Activated naive CD8-positive, alpha-beta T cell (primary cell): ENCODE data around the gene R3HDML.

Experiments
- H3K27ac Mint-ChIP-seq: one replicate; pipeline ENCODE4 v1.8.0; 2021; ENCODE audit warnings: mixed read lengths
- H3K27me3 Mint-ChIP-seq: one replicate; pipeline ENCODE4 v1.8.0; 2021; ENCODE audit warnings: mixed read lengths
- H3K36me3 Mint-ChIP-seq: one replicate; pipeline ENCODE4 v1.8.0; 2021; ENCODE audit warnings: mixed read lengths
- H3K4me1 Mint-ChIP-seq: one replicate; pipeline ENCODE4 v1.8.0; 2021; ENCODE audit warnings: low read depth, mixed read lengths
- H3K4me3 Mint-ChIP-seq: one replicate; pipeline ENCODE4 v1.8.0; 2021; ENCODE audit warnings: mild to moderate bottlenecking, mixed read lengths
- H3K9me3 Mint-ChIP-seq: one replicate; pipeline ENCODE4 v1.8.0; 2021; ENCODE audit warnings: low read depth, mixed read lengths

The R3HDML gene

DNA sequence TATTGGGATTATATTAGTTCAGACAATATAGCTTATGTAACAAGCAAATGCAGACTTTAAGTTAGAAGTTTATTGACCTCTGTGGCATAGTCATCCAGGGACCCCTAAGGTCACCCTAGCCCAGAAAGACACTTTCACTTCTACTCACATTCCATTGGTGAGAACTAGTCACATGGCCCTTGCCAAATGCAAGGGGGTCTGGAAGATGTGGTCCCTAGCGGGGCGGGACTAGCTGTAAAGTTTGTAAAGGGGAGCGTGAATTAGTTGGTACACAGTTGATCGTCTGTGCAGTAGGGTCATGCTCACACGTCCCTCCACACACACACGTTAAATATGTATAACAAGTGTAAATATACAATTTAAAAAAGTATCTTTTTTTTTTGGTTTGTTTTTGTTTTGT is 27.9 kb downstream of the R3HDML start:
- Mint-ChIP-seq H3K36me3 (no peaks in the 10 kb centered on the region), H3K27me3 (peaks cover 1% of the 10 kb centered on the region), H3K9me3 (no peaks in the 10 kb centered on the region), H3K4me3 (no peak overlapping the region), H3K27ac (no peak overlapping the region), H3K4me1 (no peaks in the 10 kb centered on the region)

DNA sequence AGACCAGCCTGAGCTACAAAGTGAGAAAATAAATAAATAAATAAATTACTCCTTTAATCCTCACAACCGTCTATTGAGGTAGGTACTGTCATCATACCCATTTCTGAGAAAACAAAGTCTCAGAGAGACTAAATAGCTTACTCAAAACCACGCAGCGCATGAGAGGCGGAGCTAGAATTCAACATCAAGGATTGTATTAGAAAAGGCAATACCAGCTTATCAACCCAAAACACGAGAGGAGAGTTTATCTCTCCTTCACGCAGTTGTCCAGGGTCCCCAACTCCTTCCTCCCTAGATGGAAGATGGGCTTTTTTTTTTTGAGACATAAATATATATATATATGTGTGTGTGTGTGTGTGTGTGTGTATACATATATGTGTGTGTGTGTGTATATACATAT is 30.9 kb downstream of the R3HDML start:
- Mint-ChIP-seq H3K9me3 (no peaks in the 10 kb centered on the region), H3K4me1 (no peaks in the 10 kb centered on the region), H3K36me3 (no peaks in the 10 kb centered on the region), H3K4me3 (no peak overlapping the region), H3K27ac (no peak overlapping the region), H3K27me3 (no peaks in the 10 kb centered on the region)

DNA sequence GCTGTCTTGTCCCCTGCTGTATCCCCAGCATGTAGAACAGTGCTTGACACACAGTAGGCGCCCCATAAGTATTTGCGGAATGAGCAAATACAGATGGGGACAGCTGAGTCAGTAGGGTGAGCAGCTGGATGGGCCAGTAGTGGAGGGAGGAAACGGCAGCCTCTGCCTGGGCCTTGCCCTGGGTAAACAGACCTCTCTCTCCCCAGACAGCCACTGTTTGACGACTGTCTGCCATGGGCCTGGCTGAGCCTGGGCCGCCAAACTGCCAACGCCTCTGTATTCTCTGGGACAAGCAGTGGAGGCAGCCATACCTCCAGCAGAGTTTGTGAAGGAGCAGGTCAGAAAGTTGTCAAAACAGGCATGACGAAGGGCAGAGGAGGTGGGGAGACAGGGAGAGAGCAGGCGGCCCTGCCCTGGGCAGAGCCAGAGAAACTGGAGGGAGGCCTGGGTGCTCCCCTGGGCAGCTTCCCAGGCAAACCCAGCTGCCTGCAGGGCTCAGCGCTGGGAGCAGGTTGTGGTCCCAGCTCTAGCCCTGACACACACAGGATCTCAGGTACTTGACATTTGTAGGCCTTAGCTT is 33.9 kb downstream of the R3HDML start:
- no peak overlapping the region for H3K27ac Mint-ChIP-seq
- H3K4me3 Mint-ChIP-seq = no peak overlapping the region
- H3K27me3 Mint-ChIP-seq = no peaks in the 10 kb centered on the region
- no peaks in the 10 kb centered on the region for H3K9me3 Mint-ChIP-seq
- no peaks in the 10 kb centered on the region for H3K36me3 Mint-ChIP-seq
- H3K4me1 Mint-ChIP-seq = no peaks in the 10 kb centered on the region

DNA sequence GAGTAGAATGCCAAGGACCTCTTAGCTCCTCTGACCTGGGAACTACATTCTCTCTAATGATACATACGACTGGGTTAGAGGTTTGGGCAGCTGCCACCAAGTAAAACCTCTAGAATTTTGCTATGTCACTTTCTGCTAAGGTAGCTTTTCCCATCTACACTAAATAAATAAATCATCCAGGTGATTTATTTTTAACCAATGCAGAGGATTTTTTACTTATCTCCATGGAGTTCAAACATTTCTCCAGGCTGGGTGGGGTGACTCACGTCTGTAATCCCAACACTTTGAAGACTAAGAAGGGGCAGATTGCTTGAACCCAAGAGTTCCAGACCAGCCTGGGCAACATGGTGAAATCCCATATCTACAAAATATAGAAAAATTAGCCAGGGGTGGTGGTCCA is 45.8 kb downstream of the R3HDML start:
- Mint-ChIP-seq H3K36me3 (no peaks in the 10 kb centered on the region), H3K4me3 (no peak overlapping the region), H3K4me1 (no peaks in the 10 kb centered on the region), H3K27ac (no peak overlapping the region), H3K27me3 (peaks cover 5% of the 10 kb centered on the region), H3K9me3 (no peaks in the 10 kb centered on the region)

DNA sequence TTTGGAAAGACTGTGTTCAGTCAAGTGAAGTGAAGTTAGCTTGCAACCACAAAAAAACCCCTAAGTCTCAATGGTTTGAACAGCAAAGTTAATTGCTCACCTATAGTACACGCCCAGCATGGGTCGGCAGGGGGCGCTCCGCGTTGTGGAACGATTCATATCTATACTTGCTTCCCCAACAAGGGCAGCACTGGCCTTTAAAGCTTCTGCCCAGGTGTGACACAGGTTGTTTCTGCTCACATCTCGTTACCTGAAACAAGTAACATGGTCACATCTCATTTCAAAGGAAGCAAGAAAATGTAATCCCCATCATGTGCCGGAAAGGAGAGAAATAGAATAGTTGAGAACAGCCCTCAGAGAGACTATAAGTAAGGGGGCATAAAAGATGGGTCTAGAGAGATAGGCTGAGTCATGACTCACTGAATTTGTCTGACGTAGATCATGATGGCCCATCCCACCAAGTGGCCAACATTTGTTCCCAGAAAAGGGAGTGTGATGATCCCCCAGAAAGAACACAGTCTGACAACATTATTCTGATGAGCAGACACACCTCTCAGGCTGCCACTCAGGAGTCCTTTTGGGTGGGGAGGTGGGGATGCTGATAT is 47.7 kb downstream of the R3HDML start:
- Mint-ChIP-seq H3K27me3 (peaks cover 8% of the 10 kb centered on the region), H3K4me1 (peaks cover 2% of the 10 kb centered on the region), H3K4me3 (no peak overlapping the region), H3K27ac (no peak overlapping the region), H3K9me3 (no peaks in the 10 kb centered on the region), H3K36me3 (no peaks in the 10 kb centered on the region)

DNA sequence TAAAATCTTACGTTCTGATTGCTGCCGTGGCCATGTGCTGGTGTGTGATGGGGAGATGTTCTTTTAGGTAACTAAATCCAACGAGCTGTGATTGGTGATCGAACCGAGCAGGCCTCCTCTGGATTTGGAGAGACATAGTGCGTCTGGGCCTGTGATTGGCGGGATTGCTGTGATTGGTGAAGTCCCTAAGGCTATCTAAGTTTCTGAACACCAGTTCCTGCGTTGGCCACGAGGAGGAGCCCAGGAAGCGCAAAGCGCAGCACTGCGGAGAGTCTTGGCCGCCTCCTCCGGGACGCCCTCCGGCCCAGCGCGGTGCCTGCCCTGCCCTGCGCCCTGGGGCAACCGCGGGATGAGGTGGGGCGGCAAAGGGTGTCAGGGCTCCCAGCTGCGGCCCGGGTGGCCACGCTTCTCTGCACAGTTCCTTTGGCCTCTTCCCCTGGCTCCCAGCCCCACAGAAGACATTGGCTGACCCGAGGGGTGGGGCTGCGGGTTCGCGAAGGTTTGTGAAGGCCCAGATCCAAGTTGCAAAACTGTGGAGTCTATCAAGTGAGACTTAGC is 51.7 kb downstream of the R3HDML start:
- Mint-ChIP-seq H3K4me1 (peaks cover 2% of the 10 kb centered on the region), H3K27ac (no peak overlapping the region), H3K27me3 (peaks cover 5% of the 10 kb centered on the region), H3K36me3 (no peaks in the 10 kb centered on the region), H3K4me3 (no peak overlapping the region), H3K9me3 (no peaks in the 10 kb centered on the region)

DNA sequence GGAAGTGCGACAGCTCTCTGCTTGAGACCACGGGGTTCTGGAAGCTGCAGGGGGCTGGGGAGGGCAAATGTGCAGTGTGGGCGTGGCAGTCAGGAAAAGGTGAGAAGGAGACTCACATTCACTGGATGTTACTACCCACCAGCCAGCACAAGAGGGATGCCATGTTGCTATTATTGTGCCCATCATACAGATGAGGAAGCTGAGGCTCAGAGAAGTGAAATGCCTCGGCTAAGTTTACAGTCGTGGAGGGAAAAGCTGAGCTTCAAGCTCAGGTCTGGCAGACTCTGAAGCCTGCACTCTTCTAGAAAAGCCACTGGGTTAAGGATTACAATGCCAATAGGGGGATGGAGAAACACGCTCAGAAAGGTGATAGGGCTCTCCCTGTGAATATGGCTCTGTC is 53.0 kb downstream of the R3HDML start:
- Mint-ChIP-seq H3K27me3 (peaks cover 4% of the 10 kb centered on the region), H3K36me3 (no peaks in the 10 kb centered on the region), H3K9me3 (no peaks in the 10 kb centered on the region), H3K4me1 (peaks cover 2% of the 10 kb centered on the region), H3K27ac (no peak overlapping the region), H3K4me3 (no peak overlapping the region)

DNA sequence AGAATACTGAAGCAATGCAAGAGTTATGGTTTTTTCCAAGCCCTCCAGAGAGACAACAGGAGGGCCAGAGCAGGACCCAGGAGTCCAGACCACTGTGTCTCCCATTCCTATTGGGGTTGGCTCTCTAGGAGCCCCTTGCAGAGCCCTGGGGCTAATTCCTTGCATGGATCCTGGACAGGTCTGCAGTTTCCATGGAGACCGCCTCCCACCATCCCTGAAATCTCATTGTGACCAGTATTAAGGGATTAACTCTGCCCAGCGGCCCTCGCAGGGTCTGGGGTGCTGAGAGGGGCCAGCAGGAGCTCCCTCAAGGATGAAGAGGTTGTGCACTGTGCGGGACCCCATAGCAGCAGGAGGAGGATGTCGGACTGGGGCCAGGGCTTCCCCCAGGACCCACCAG is 53.4 kb downstream of the R3HDML start:
- no peaks in the 10 kb centered on the region for H3K36me3 Mint-ChIP-seq

DNA sequence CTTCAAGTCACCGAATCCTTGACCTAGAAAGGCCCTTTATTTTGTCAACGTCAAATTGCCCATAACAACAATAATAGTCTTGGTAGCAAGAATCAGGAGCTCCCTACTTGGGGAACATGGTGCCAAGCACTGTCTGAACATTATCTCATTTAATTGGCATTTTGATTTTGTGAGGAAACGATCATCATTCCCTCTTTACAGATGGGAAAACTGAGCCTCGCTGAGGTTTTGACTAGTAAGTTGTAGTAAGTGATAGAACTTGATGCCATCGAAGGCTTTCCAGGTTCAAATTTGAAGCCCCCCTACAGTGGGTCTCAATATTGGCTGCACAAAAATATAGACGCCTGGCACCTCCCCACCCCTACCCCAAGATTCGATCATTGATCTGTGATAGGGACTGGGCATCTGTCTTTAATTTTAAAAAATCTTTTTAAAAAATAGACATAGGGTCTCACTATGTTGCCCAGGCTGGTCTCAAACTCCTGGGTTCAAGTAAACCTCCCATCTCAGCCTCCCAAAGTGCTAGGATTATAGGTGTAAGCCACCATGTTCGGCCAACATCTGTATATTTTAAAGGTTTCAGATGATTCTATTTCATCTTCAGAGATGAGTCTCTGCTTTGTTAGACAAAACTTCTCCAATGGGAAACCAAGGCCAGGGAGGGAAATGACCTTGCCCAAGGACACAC is 55.4 kb downstream of the R3HDML start:
- Mint-ChIP-seq H3K36me3 (no peaks in the 10 kb centered on the region), H3K27ac (no peak overlapping the region), H3K27me3 (peaks cover 4% of the 10 kb centered on the region), H3K4me1 (peaks cover 2% of the 10 kb centered on the region), H3K9me3 (no peaks in the 10 kb centered on the region), H3K4me3 (no peak overlapping the region)

More for the DNA sequence above, 53.4 kb downstream of the R3HDML start:
- Mint-ChIP-seq H3K27me3 (peaks cover 4% of the 10 kb centered on the region), H3K9me3 (no peaks in the 10 kb centered on the region), H3K4me3 (no peak overlapping the region), H3K4me1 (peaks cover 2% of the 10 kb centered on the region), H3K27ac (no peak overlapping the region)

DNA sequence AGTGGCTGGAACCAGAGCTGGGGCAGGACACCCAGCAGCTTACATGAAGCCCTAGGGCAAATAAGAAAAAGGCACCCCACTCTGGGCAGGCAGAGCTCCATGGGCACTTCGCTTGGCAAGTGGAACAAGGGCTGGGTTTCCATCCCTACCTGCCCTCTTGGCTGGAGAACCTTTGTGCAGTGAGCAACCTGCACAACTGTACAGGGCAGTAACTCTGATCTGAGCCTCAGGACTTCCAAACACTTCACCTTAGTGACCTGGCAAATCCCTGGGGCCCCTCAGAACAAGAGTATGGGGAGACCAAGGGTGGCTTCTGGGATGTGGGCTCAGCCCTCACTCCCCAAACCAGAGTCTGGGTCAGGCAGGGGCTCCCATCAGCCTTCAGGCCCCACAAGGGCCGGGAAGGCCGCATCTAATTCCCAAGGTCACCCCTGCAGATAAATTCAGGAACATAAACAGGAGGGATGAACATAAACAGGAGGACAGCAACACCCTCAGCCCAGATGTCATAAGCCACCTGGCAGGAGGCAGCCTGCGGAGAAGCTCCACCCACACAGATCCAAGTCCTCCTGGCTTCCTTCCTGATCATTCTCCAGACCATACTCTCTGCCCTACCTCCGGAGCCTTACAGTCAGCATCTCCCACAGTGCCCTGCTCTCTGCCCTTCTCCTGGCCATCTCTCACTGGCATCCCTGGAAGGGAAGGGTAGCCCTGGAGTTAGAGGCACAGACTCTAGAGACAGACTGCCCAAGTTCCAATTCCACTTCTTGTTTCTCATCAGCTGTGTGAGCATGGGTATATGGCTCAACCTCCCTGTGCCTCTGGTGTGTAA is 56.1 kb downstream of the R3HDML start:
- peaks cover 1% of the 10 kb centered on the region for H3K27me3 Mint-ChIP-seq
- H3K4me1 Mint-ChIP-seq = peaks cover 2% of the 10 kb centered on the region
- no peaks in the 10 kb centered on the region for H3K9me3 Mint-ChIP-seq
- H3K36me3 Mint-ChIP-seq = no peaks in the 10 kb centered on the region
- H3K4me3 Mint-ChIP-seq = no peak overlapping the region
- no peak overlapping the region for H3K27ac Mint-ChIP-seq

DNA sequence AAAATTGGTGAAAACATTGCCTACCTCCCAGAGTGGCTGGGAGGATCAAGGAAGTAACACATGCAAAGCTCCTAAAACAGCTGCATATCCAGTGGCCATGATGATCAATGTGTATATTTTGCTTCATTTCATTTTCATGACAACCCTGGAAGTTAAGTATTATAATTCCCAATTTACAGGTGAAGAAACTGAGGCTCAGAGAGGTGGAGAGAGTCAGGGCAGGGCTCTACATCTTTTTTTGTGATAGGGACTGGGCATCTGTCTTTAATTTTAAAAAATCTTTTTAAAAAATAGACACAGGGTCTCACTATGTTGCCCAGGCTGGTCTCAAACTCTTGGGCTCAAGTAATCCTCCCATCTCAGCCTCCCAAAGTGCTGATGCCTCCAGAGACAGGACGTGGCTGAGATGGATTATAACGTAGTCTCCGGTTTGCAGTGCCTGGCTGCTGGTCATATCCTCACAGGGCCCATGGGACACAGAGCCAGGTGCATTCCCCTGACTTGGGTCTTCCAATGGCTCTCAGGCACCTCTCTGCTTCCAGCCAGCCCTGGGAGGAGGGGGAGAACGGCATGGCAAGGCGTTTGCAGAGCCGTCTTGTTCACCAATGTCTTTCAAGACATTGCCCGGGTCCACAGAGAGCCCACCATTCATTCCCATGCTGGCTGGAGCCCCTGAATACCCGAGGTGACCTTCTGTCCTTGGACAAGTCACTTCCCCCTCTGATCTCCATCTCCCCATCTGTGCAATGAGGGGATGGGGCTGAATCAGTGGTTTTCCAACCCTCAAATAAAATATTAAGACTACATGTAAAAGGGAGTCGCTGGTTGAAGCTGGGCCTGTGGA is 57.0 kb downstream of the R3HDML start:
- Mint-ChIP-seq H3K4me3 (no peak overlapping the region), H3K27ac (no peak overlapping the region), H3K9me3 (no peaks in the 10 kb centered on the region), H3K4me1 (no peaks in the 10 kb centered on the region), H3K36me3 (no peaks in the 10 kb centered on the region), H3K27me3 (no peaks in the 10 kb centered on the region)

DNA sequence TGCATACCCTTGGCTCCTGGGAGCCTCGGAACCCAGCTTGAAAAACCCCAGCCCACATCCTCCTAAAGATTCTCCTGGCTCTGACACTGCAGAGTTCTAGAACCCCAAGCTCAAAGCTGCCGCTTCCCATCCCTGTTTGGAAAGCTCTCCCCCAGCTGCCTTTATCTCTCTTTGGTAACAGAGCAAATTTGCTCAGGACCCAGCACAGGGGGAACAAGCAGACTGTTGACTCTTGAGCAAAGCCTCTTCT is 57.5 kb downstream of the R3HDML start:
- H3K36me3 Mint-ChIP-seq = no peaks in the 10 kb centered on the region
- no peak overlapping the region for H3K27ac Mint-ChIP-seq
- peaks cover 1% of the 10 kb centered on the region for H3K27me3 Mint-ChIP-seq
- no peaks in the 10 kb centered on the region for H3K4me1 Mint-ChIP-seq
- no peaks in the 10 kb centered on the region for H3K9me3 Mint-ChIP-seq
- no peak overlapping the region for H3K4me3 Mint-ChIP-seq

DNA sequence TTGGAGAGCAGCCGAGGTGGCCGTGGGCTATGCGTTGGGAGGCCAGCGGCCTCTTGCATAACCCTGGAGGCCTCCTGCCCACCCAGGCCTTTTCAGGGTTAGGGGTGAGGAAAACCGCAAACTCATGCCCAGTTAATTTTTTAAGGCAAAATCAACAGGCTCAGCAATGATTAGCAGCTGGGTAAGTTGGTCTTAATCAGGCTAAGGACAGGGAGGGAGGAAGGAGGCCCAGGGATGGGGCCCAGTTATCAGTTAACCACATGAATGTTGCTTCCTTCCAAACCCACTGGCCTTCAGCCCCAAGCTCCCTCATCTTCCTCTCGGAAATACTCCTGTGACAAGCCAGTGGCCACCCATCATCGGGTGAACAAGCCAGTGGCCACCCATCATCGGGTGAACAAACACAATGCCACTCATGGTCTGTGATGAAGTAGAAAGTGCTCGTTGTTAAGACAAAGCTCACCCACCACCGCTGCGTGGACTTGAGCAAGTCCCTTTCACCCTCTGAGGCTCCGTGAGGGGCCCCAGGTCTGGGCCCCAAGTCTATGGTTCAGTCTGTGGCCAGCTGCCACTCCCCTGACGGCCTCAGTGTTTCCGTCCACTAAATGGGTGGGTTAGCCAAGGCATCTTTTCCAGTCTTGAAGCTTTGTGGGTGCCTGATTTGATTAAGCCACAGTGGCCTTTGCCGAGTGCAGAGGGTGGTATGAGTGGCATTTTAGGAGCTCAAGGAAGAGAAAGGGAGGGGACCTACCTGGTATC is 58.0 kb downstream of the R3HDML start:
- Mint-ChIP-seq H3K4me3 (no peak overlapping the region), H3K27ac (no peak overlapping the region), H3K36me3 (no peaks in the 10 kb centered on the region)

More for the DNA sequence above, 58.0 kb downstream of the R3HDML start:
- Mint-ChIP-seq H3K4me1 (no peaks in the 10 kb centered on the region), H3K9me3 (no peaks in the 10 kb centered on the region), H3K27me3 (peaks cover 1% of the 10 kb centered on the region)
